Activated B cell treated with CpG ODN at 0.5 μM for 24 hours (primary cell): ENCODE measurements around the gene NPDC1. TPM values are rescaled to one million over a fixed set of nuclear protein-coding genes. Genes with fewer than 3 reads are reported as not detected.

Source experiments
- ATAC-seq: fragments of 200-7000 bp; cut with Tn5 transposase; one replicate; pipeline ENCODE4 v1.10.0; 2021; ENCODE audit warnings: low read depth, mild to moderate bottlenecking, moderate library complexity
- CTCF ChIA-PET: fragments of 350-600 bp; sonication (Branson Sonifier 250); formaldehyde crosslinking; loops from one replicate; lab custom pipeline; 2021; ENCODE audit warnings: antibody characterized with exemption; lab: Charles Lee
- POLR2A ChIA-PET: fragments of 350-600 bp; sonication (Branson Sonifier 250); formaldehyde crosslinking; loops from one replicate; lab custom pipeline; 2021; ENCODE audit warnings: antibody characterized with exemption; lab: Charles Lee
- DNase-seq: peaks from one replicate; pipeline ENCODE4 v3.0.0; 2022
- H3K27ac Mint-ChIP-seq: one replicate; pipeline ENCODE4 v1.8.0; 2020; ENCODE audit warnings: mixed read lengths
- H3K27me3 Mint-ChIP-seq: one replicate; pipeline ENCODE4 v1.8.0; 2021; ENCODE audit warnings: mixed read lengths
- H3K36me3 Mint-ChIP-seq: one replicate; pipeline ENCODE4 v1.8.0; 2021; ENCODE audit warnings: low read depth, mixed read lengths
- H3K4me1 Mint-ChIP-seq: one replicate; pipeline ENCODE4 v1.8.0; 2021; ENCODE audit warnings: mixed read lengths
- H3K4me3 Mint-ChIP-seq: one replicate; pipeline ENCODE4 v1.8.0; 2020; ENCODE audit warnings: mild to moderate bottlenecking, mixed read lengths
- H3K9me3 Mint-ChIP-seq: one replicate; pipeline ENCODE4 v1.8.0; 2020; ENCODE audit warnings: mixed read lengths
- intact Hi-C: fragments of 100-400 bp; cut with micrococcal nuclease; formaldehyde crosslinking; loops from one replicate; pipeline ENCODE4 v1.15.1; 2024
- total RNA-seq: library from RNA; stranded (reverse); gene quantifications from 2 replicates; pipeline ENCODE4 v1.2.3, GENCODE V29; 2022
- TF ChIP-seq, protein P1 (sequence below): fragments of 200-600 bp; IDR thresholded peaks from one replicate; pipeline ENCODE4 v1.8.0; 2022; ENCODE audit warnings: antibody characterized with exemption, mild to moderate bottlenecking

The NPDC1 gene
- total RNA-seq, 1 donor from 2014 or later: 0.18 TPM

DNA sequence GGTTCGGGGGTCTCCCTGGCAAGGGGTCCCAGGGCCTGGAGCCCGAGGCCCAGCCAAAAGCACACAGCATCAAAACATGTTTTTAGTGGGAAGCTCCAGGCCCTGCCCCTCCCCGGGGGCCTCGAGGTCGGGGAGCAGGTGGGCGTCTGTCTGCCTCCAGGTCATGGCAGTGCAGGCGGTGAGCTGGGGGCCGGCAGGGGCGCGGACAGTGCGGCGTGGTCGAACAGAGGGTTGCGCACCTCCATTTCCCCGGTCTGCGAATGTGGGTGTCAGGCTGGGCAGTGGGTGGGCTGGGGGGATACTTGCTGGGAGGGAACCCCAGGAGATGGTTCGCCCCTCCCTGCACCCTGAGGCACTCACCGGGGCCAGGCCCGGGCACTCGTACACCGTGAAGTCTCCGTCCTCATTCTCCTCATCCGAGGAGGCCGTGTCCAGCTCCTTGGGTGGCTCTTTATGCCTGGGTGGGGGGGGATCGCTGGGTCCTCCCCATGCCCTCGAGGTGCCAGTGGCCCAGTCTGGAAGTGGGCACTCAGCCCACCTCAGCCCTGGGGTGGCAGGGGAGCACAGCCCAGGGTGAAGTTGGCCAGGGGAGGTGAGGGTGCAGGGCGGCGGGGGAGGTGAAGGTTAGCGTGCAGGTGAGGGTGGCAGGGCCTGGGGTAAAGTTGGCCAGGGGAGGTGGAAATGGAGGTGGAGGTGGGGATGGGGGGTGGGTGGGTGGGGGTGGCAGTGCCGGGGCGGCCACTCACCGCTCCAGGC is 6.2 kb downstream of the NPDC1 start:
- TF ChIP-seq, protein P1, sequence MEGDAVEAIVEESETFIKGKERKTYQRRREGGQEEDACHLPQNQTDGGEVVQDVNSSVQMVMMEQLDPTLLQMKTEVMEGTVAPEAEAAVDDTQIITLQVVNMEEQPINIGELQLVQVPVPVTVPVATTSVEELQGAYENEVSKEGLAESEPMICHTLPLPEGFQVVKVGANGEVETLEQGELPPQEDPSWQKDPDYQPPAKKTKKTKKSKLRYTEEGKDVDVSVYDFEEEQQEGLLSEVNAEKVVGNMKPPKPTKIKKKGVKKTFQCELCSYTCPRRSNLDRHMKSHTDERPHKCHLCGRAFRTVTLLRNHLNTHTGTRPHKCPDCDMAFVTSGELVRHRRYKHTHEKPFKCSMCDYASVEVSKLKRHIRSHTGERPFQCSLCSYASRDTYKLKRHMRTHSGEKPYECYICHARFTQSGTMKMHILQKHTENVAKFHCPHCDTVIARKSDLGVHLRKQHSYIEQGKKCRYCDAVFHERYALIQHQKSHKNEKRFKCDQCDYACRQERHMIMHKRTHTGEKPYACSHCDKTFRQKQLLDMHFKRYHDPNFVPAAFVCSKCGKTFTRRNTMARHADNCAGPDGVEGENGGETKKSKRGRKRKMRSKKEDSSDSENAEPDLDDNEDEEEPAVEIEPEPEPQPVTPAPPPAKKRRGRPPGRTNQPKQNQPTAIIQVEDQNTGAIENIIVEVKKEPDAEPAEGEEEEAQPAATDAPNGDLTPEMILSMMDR: no peak
- Mint-ChIP-seq H3K36me3 (no peaks in the 10 kb centered on the region), H3K4me1 (peaks cover 10% of the 10 kb centered on the region), H3K27me3 (peaks cover 7% of the 10 kb centered on the region), H3K9me3 (no peaks in the 10 kb centered on the region), H3K4me3 (no peak overlapping the region), H3K27ac (no peak overlapping the region)
- no peak for DNase-seq
- no peak for ATAC-seq
- intact Hi-C loops: loop anchor here (10.0 kb wide), 1 partner anchor 85 kb away; no protein-coding TSS in a partner anchor
- POLR2A ChIA-PET: no interaction called here
- CTCF ChIA-PET: interaction anchor here (1.4 kb wide), 1 partner anchor 37 kb away, joined by 3 read pairs; no protein-coding TSS in a partner anchor

DNA sequence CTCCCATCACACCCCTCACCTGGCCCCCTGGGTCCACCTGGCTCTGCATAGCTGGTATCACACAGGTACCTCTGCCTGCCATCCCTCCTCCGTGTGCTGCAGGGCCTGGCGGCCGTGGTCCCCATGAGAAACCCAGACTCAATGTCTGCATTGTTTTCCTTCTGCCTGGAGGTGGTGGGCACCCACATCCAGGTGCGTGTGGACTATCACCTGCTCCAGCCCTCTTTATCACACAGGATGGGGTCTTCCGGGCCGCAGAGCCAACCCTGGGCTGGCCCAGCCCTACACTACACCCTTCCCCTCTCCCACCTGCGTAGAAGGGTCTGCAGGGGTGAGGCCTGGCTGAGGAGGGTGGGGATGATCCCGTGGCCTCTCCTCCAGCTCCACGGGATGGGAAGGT is 7.1 kb downstream of the NPDC1 start:
- no peak for DNase-seq
- Mint-ChIP-seq H3K4me3 (no peak overlapping the region), H3K27me3 (peaks cover 4% of the 10 kb centered on the region), H3K27ac (no peak overlapping the region), H3K4me1 (peaks cover 13% of the 10 kb centered on the region), H3K9me3 (no peaks in the 10 kb centered on the region), H3K36me3 (no peaks in the 10 kb centered on the region)
- ATAC-seq: no peak
- TF ChIP-seq, protein P1: no peak
- POLR2A ChIA-PET: no interaction called here
- CTCF ChIA-PET: interaction anchor here (1.4 kb wide), 1 partner anchor 36 kb away, joined by 3 read pairs; no protein-coding TSS in a partner anchor
- intact Hi-C loops: no loop called here

DNA sequence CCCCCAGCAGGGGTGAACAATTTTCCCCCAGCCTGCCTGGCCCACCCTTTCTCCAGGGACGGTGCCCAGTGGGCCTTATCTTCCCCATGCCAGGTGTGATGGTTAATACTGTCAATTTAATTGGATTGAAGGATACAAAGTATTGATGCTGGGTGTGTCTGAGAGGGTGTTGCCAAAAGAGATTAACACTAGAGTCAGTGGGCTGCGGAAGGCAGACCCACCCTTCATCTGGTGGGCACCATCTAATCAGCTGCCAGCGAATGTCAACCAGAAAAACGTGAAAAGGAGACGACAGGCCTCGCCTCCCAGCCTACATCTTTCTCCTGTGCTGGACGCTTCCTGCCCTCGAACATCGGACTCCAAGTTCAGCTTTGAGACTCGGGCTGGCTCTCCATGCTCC is 8.5 kb downstream of the NPDC1 start:
- POLR2A ChIA-PET: interaction anchor here (1.1 kb wide), 1 partner anchor 247 kb away, joined by 3 read pairs; no protein-coding TSS in a partner anchor
- Mint-ChIP-seq H3K27me3 (no peaks in the 10 kb centered on the region), H3K36me3 (no peaks in the 10 kb centered on the region), H3K4me3 (no peak overlapping the region), H3K9me3 (no peaks in the 10 kb centered on the region), H3K4me1 (peaks cover 27% of the 10 kb centered on the region), H3K27ac (no peak overlapping the region)
- no peak for ATAC-seq
- CTCF ChIA-PET: interaction anchor here (1.3 to 4.3 kb wide), 2 partner anchors 8 to 250 kb away, joined by 6 to 58 read pairs; partner anchors contain the start of gene TMEM141
- intact Hi-C loops: no loop called here
- TF ChIP-seq, protein P1: no peak
- DNase-seq: no peak

DNA sequence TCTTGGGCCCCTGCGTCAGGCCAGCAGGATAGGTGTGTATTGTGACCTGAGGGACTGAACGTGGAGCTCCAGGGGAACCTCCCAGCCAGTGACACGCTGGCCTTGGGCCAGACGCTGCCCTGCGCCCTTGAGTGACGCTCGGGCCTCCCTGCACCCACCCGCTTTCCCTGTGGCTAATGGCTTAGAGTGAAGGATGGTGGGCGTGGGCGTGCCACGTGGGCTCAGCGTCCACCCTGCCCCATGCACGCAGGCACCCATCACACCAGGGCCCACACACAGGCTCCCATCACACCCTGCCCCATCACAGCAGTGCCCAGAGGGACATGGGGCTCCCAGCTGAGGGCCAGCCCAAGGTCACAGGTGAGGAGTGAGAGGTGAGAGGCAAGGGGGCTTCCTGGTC is 8.9 kb downstream of the NPDC1 start:
- ChIA-PET POLR2A (interaction anchor here (1.1 kb wide), 1 partner anchor 247 kb away, joined by 3 read pairs; no protein-coding TSS in a partner anchor), CTCF (interaction anchor here (1.0 to 4.3 kb wide), 3 partner anchors 8 to 249 kb away, joined by 4 to 58 read pairs (median 6); partner anchors contain the start of genes AJM1 and TMEM141)
- H3K27me3 Mint-ChIP-seq: no peaks in the 10 kb centered on the region
- TF ChIP-seq, protein P1: no peak
- DNase-seq: no peak
- H3K4me1 Mint-ChIP-seq: peaks cover 32% of the 10 kb centered on the region
- H3K9me3 Mint-ChIP-seq: no peaks in the 10 kb centered on the region
- intact Hi-C loops: no loop called here
- H3K4me3 Mint-ChIP-seq: no peak overlapping the region
- ATAC-seq: no peak
- no peaks in the 10 kb centered on the region for H3K36me3 Mint-ChIP-seq
- no peak overlapping the region for H3K27ac Mint-ChIP-seq

DNA sequence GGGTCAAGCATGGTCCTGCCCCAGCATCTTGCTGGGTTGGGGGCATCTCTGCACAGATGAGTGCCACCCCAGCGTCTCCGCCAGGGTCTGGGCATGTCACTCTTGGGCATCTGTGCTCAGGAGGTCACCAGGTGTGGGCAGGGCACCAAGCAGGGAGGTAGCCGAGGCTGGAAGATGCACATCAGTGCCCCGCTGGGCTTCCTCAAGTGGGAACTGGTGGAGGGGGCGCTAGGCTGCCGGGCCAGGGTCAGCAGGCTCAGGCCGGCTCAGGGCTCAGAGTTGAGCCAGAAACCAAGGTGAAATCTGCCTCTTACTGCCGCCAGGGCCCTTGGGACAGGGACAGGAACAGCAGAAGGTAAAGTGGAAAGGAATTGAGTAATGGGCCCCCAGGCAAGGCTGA is 10.0 kb downstream of the NPDC1 start:
- CTCF ChIA-PET: interaction anchor here (0.6 to 4.3 kb wide), 26 partner anchors 9 to 309 kb away, joined by 3 to 58 read pairs (median 6); partner anchors contain the start of genes AJM1, C8G, CLIC3 and FBXW5
- ATAC-seq (no peak), DNase-seq (no peak)
- H3K36me3 Mint-ChIP-seq: no peaks in the 10 kb centered on the region
- POLR2A ChIA-PET: interaction anchor here (1.8 to 2.6 kb wide), 2 partner anchors 193 to 228 kb away, joined by 9 to 12 read pairs; partner anchors contain the start of genes AJM1 and RABL6
- H3K4me1 Mint-ChIP-seq: peaks cover 38% of the 10 kb centered on the region
- H3K4me3 Mint-ChIP-seq: no peak overlapping the region
- TF ChIP-seq, protein P1: no peak
- H3K9me3 Mint-ChIP-seq: no peaks in the 10 kb centered on the region
- no peak overlapping the region for H3K27ac Mint-ChIP-seq
- intact Hi-C loops: loop anchor here (1.0 kb wide), 4 partner anchors 32 to 249 kb away; partner anchors contain the start of gene AJM1
- H3K27me3 Mint-ChIP-seq: no peaks in the 10 kb centered on the region
